ENCODE measurements around the gene COL18A1. TPM values are rescaled to one million over a fixed set of nuclear protein-coding genes. Genes with fewer than 3 reads are reported as not detected.

The COL18A1 gene
- total RNA-seq, 1 donor = 8.6 TPM

GRCh38 chr21:45468051-45468970 lies 63.3 kb downstream of the COL18A1 start:
- H3K9me3 ChIP-seq (ENCODE audit: low read depth, low read length) = no peaks in the 10 kb centered on the region
- no peak overlapping the region for H3K4me3 ChIP-seq (ENCODE audit: low read length)
- H3K4me1 ChIP-seq (ENCODE audit: insufficient read depth, low read length) = no peaks in the 10 kb centered on the region
- no peaks in the 10 kb centered on the region for H3K27me3 ChIP-seq (ENCODE audit: insufficient read depth, low read length)

GRCh38 chr21:45468971-45469272 lies 64.0 kb downstream of the COL18A1 start:
- Histone ChIP-seq H3K4me3 (ENCODE audit: low read length) (no peak overlapping the region), H3K9me3 (ENCODE audit: low read depth, low read length) (no peaks in the 10 kb centered on the region), H3K27me3 (ENCODE audit: insufficient read depth, low read length) (no peaks in the 10 kb centered on the region), H3K4me1 (ENCODE audit: insufficient read depth, low read length) (no peaks in the 10 kb centered on the region)

- H3K27me3 ChIP-seq (ENCODE audit: insufficient read depth, low read length) = no peaks in the 10 kb centered on the region
- no peak overlapping the region for H3K4me3 ChIP-seq (ENCODE audit: low read length)
- no peaks in the 10 kb centered on the region for H3K9me3 ChIP-seq (ENCODE audit: low read depth, low read length)
- H3K4me1 ChIP-seq (ENCODE audit: insufficient read depth, low read length) = no peaks in the 10 kb centered on the region
These were observed 64.5 kb downstream of the COL18A1 start for GRCh38 chr21:45469273-45470086.

- no peak overlapping the region for H3K4me3 ChIP-seq (ENCODE audit: low read length)
- no peaks in the 10 kb centered on the region for H3K4me1 ChIP-seq (ENCODE audit: insufficient read depth, low read length)
- H3K27me3 ChIP-seq (ENCODE audit: insufficient read depth, low read length) = no peaks in the 10 kb centered on the region
- H3K9me3 ChIP-seq (ENCODE audit: low read depth, low read length) = no peaks in the 10 kb centered on the region
These were observed 65.1 kb downstream of the COL18A1 start for GRCh38 chr21:45470087-45470515.

- H3K4me1 ChIP-seq (ENCODE audit: insufficient read depth, low read length) = no peaks in the 10 kb centered on the region
- H3K27me3 ChIP-seq (ENCODE audit: insufficient read depth, low read length) = no peaks in the 10 kb centered on the region
- no peak overlapping the region for H3K4me3 ChIP-seq (ENCODE audit: low read length)
- no peaks in the 10 kb centered on the region for H3K9me3 ChIP-seq (ENCODE audit: low read depth, low read length)
These were observed 66.0 kb downstream of the COL18A1 start for GRCh38 chr21:45470773-45471524.

GRCh38 chr21:45471525-45472221 lies 66.7 kb downstream of the COL18A1 start:
- H3K4me3 ChIP-seq (ENCODE audit: low read length) = no peak overlapping the region
- no peaks in the 10 kb centered on the region for H3K27me3 ChIP-seq (ENCODE audit: insufficient read depth, low read length)
- H3K9me3 ChIP-seq (ENCODE audit: low read depth, low read length) = no peaks in the 10 kb centered on the region
- no peaks in the 10 kb centered on the region for H3K4me1 ChIP-seq (ENCODE audit: insufficient read depth, low read length)

GRCh38 chr21:45472445-45473365 lies 67.7 kb downstream of the COL18A1 start:
- Histone ChIP-seq H3K27me3 (ENCODE audit: insufficient read depth, low read length) (no peaks in the 10 kb centered on the region), H3K9me3 (ENCODE audit: low read depth, low read length) (no peaks in the 10 kb centered on the region), H3K4me3 (ENCODE audit: low read length) (no peak overlapping the region), H3K4me1 (ENCODE audit: insufficient read depth, low read length) (peaks cover 10% of the 10 kb centered on the region)

- no peaks in the 10 kb centered on the region for H3K9me3 ChIP-seq (ENCODE audit: low read depth, low read length)
- H3K4me1 ChIP-seq (ENCODE audit: insufficient read depth, low read length) = peaks cover 18% of the 10 kb centered on the region
- no peak overlapping the region for H3K4me3 ChIP-seq (ENCODE audit: low read length)
- H3K27me3 ChIP-seq (ENCODE audit: insufficient read depth, low read length) = no peaks in the 10 kb centered on the region
These were observed 68.7 kb downstream of the COL18A1 start for GRCh38 chr21:45473496-45474322.

GRCh38 chr21:45474323-45474950 lies 69.5 kb downstream of the COL18A1 start:
- H3K4me1 ChIP-seq (ENCODE audit: insufficient read depth, low read length) = peaks cover 25% of the 10 kb centered on the region
- no peaks in the 10 kb centered on the region for H3K27me3 ChIP-seq (ENCODE audit: insufficient read depth, low read length)
- no peak overlapping the region for H3K4me3 ChIP-seq (ENCODE audit: low read length)
- no peaks in the 10 kb centered on the region for H3K9me3 ChIP-seq (ENCODE audit: low read depth, low read length)

GRCh38 chr21:45475004-45475685 lies 70.2 kb downstream of the COL18A1 start:
- H3K4me3 ChIP-seq (ENCODE audit: low read length) = no peak overlapping the region
- H3K9me3 ChIP-seq (ENCODE audit: low read depth, low read length) = no peaks in the 10 kb centered on the region
- H3K27me3 ChIP-seq (ENCODE audit: insufficient read depth, low read length) = no peaks in the 10 kb centered on the region
- H3K4me1 ChIP-seq (ENCODE audit: insufficient read depth, low read length) = peaks cover 32% of the 10 kb centered on the region

- no peaks in the 10 kb centered on the region for H3K27me3 ChIP-seq (ENCODE audit: insufficient read depth, low read length)
- peaks cover 33% of the 10 kb centered on the region for H3K4me1 ChIP-seq (ENCODE audit: insufficient read depth, low read length)
- H3K9me3 ChIP-seq (ENCODE audit: low read depth, low read length) = no peaks in the 10 kb centered on the region
- H3K4me3 ChIP-seq (ENCODE audit: low read length) = no peak overlapping the region
These were observed 71.0 kb downstream of the COL18A1 start for GRCh38 chr21:45475797-45476570.

- H3K4me3 ChIP-seq (ENCODE audit: low read length) = no peak overlapping the region
- no peaks in the 10 kb centered on the region for H3K9me3 ChIP-seq (ENCODE audit: low read depth, low read length)
- no peaks in the 10 kb centered on the region for H3K27me3 ChIP-seq (ENCODE audit: insufficient read depth, low read length)
- H3K4me1 ChIP-seq (ENCODE audit: insufficient read depth, low read length) = peaks cover 33% of the 10 kb centered on the region
These were observed 71.6 kb downstream of the COL18A1 start for GRCh38 chr21:45476582-45476981.
